ENCODE results near the gene PANX3.

PANX3 gene

GRCh38 chr11:124661553-124661952 lies 50.3 kb downstream of the PANX3 start:
- DNase-seq: no peak

- no peak for DNase-seq
Measured at GRCh38 chr11:124662106-124662505, 50.9 kb downstream of the PANX3 start.

GRCh38 chr11:124663861-124664260 lies 52.6 kb downstream of the PANX3 start:
- DNase-seq: no peak

GRCh38 chr11:124667601-124668000 lies 56.4 kb downstream of the PANX3 start:
- no peak for DNase-seq

- peak; percentile 31 to 53 for DNase-seq
Measured at GRCh38 chr11:124669193-124669592, 58.0 kb downstream of the PANX3 start.
